HL-60 (cell line): Measurements from ENCODE around the gene KCNQ1.

Experiments
- DNase-seq, 2 experiments: peaks; one replicate each; pipeline ENCODE4 v3.0.0-alpha.2; 2010 to 2020; ENCODE audit warnings: low read depth in 1 of 2, low spot score in 1 of 2
- H3K27ac ChIP-seq: fragments of 250-450 bp; sonication (Bioruptor Pico); replicated peaks from 2 replicates; pipeline ENCODE4 v1.5.1; 2020; ENCODE audit warnings: mild to moderate bottlenecking, moderate library complexity
- H3K27me3 ChIP-seq: fragments of 250-450 bp; sonication (Bioruptor Pico); 2 replicates; pipeline ENCODE4 v1.5.1; 2021; ENCODE audit warnings: mild to moderate bottlenecking, moderate library complexity; ENCODE audit not compliant: insufficient read depth, poor library complexity, severe bottlenecking
- H3K4me3 ChIP-seq: replicated peaks from 2 replicates; pipeline ENCODE4 v1.5.1; 2011; ENCODE audit warnings: mild to moderate bottlenecking, control low read depth, low read length; ENCODE audit not compliant: insufficient read depth
- GABPA ChIP-seq: IDR thresholded peaks from 2 replicates; pipeline ENCODE4 v1.6.1; 2012; ENCODE audit warnings: low read depth
- POLR2AphosphoS5 ChIP-seq: IDR thresholded peaks from 2 replicates; pipeline ENCODE4 v1.6.1; 2012; ENCODE audit warnings: low read depth
- SPI1 ChIP-seq: IDR thresholded peaks from 2 replicates; pipeline ENCODE4 v1.6.1; 2012; ENCODE audit warnings: low read depth, mild to moderate bottlenecking, borderline replicate concordance
- TF ChIP-seq, protein P1 (sequence below): IDR thresholded peaks from one replicate; pipeline ENCODE4 v1.5.1; 2011; ENCODE audit warnings: low read length, control low read depth, inconsistent platforms; ENCODE audit not compliant: insufficient read depth
- TF ChIP-seq, protein P2 (sequence below): IDR thresholded peaks from 2 replicates; pipeline ENCODE4 v1.6.1; 2012; ENCODE audit warnings: low read depth; ENCODE audit not compliant: insufficient replicate concordance

Gene KCNQ1

DNA sequence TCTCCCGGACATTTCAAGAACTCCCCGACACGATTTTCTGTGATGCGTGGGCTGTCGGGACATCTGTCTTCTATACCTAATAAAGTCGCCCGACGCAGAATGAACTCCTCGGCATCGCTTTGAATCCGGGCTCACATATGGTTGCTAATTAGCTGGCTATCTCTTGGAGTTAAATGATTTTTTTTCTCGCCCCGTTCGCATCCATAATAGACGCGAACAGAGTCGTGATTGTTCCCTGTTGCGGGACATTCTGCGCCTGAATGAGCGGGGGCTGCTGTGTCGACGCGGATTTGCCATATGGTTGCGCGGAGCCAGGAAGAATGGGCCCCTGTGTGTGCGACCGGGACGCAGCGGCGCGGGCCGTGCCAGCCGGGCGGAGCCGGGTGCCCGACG, 424.3 kb downstream of the KCNQ1 start:
- TF ChIP-seq GABPA (no peak), POLR2AphosphoS5 (no peak)
- TF ChIP-seq, protein P1, sequence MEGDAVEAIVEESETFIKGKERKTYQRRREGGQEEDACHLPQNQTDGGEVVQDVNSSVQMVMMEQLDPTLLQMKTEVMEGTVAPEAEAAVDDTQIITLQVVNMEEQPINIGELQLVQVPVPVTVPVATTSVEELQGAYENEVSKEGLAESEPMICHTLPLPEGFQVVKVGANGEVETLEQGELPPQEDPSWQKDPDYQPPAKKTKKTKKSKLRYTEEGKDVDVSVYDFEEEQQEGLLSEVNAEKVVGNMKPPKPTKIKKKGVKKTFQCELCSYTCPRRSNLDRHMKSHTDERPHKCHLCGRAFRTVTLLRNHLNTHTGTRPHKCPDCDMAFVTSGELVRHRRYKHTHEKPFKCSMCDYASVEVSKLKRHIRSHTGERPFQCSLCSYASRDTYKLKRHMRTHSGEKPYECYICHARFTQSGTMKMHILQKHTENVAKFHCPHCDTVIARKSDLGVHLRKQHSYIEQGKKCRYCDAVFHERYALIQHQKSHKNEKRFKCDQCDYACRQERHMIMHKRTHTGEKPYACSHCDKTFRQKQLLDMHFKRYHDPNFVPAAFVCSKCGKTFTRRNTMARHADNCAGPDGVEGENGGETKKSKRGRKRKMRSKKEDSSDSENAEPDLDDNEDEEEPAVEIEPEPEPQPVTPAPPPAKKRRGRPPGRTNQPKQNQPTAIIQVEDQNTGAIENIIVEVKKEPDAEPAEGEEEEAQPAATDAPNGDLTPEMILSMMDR: no peak
- no peak overlapping the region for H3K4me3 ChIP-seq
- no peak overlapping the region for H3K27ac ChIP-seq
- H3K27me3 ChIP-seq: peaks cover 20% of the 10 kb centered on the region
- DNase-seq: no peak

DNA sequence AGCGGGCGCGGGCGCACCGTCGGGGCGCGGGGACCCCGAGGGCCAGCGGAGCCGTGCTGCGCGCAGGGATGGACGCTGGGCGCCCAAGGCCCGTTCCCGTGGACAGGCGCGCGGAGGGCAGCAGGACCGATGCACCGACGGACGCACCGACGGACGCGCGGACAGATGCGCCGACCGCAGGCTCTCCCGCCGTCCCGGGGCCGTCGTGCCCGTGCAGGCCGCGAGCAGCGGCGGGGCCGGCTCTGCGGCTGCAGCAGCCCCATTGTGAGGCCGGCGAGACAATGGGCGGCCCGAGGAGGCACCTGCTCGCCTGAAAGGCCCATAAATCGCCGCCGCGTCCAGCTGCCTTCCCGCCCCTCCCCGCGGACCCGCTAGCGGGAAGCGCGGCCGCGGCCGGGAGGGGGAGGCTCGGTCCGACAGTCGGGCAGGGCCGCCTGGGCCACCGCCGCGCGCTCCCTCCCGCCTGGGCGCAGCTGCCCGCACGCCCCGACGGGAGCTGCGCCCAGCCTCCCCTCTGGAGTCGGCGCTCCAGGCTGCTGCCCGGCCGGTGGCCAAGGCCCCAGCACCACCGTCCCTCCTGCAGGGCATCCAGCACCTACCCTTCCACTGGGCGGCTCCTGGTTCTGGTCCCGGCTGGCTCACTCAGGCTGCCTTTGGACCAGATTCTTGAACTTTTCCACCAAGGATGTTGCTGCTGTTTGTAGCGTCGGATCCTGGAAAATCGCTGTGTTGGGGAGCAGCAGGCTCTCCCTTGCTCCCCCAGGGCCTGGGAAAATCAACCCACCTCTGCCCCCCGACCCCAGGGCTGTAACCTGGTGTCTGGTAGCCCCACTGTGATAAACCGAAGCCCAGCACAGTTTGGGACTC, 425.0 kb downstream of the KCNQ1 start:
- Histone ChIP-seq H3K27ac (no peak overlapping the region), H3K27me3 (peaks cover 20% of the 10 kb centered on the region), H3K4me3 (no peak overlapping the region)
- TF ChIP-seq, protein P2, sequence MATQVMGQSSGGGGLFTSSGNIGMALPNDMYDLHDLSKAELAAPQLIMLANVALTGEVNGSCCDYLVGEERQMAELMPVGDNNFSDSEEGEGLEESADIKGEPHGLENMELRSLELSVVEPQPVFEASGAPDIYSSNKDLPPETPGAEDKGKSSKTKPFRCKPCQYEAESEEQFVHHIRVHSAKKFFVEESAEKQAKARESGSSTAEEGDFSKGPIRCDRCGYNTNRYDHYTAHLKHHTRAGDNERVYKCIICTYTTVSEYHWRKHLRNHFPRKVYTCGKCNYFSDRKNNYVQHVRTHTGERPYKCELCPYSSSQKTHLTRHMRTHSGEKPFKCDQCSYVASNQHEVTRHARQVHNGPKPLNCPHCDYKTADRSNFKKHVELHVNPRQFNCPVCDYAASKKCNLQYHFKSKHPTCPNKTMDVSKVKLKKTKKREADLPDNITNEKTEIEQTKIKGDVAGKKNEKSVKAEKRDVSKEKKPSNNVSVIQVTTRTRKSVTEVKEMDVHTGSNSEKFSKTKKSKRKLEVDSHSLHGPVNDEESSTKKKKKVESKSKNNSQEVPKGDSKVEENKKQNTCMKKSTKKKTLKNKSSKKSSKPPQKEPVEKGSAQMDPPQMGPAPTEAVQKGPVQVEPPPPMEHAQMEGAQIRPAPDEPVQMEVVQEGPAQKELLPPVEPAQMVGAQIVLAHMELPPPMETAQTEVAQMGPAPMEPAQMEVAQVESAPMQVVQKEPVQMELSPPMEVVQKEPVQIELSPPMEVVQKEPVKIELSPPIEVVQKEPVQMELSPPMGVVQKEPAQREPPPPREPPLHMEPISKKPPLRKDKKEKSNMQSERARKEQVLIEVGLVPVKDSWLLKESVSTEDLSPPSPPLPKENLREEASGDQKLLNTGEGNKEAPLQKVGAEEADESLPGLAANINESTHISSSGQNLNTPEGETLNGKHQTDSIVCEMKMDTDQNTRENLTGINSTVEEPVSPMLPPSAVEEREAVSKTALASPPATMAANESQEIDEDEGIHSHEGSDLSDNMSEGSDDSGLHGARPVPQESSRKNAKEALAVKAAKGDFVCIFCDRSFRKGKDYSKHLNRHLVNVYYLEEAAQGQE: no peak
- TF ChIP-seq GABPA (no peak), SPI1 (no peak), POLR2AphosphoS5 (no peak)
- TF ChIP-seq, protein P1: no peak
- no peak for DNase-seq

DNA sequence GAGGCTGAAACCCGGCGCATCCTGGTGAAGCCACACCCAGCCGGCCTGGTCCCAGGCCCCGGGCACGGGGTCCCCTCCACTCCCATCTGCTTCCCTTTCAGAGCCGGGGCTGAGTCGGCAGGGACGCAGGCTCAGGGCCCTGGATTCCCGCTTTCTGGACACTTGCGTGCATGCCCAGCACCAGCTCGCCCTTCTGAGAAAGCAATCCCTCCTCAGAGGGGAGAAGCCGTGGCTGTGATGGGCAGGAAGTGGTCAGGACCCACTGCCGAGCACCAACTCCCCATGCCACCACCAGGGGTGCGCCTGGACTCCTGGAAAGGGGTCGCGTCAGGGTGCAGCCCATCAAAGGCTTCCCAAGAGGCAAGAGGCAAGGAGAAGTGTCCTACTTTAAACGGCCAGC, 425.7 kb downstream of the KCNQ1 start:
- DNase-seq: no peak
- TF ChIP-seq, protein P2: no peak
- no peak overlapping the region for H3K27ac ChIP-seq
- H3K27me3 ChIP-seq: peaks cover 20% of the 10 kb centered on the region
- H3K4me3 ChIP-seq: no peak overlapping the region

DNA sequence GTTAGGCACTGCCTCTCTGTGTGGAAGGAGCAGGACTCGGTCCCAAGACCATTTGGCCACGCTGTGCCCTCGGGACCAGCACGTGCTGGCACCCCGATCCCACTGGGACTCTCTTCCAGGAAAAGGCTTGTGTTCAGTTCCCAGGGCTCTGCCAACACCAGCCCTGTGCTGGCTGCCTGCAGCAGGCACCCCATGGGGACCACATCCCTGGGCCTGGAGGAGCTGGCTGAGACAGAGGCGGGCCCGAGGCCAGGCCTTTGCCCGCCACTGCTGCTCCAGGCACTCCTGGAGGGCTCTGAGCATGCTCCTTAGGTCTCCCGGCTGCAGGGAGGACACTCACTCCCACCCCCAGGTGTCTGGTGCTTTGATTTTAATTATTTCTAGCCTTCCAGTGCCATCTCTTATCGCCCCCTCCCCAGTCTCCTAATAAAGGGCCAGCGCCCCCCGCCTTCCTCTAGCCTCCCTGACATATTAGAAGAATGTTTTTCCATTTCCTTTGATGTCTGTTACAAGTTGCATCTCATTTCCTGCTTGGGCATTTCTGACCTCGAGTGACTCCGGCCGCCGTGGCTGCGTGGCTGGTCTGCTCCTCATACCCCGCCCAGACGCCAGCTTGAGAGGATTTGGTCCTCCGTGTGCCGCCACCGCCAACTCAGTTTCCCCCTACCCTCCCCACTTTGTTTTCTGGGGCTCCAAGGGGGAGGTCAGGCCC, 426.3 kb downstream of the KCNQ1 start:
- no peak overlapping the region for H3K27ac ChIP-seq
- no peak overlapping the region for H3K4me3 ChIP-seq
- peaks cover 20% of the 10 kb centered on the region for H3K27me3 ChIP-seq
- no peak for DNase-seq
- TF ChIP-seq SPI1: no peak
- TF ChIP-seq, protein P1: no peak
- TF ChIP-seq, protein P2: no peak
- no peak for TF ChIP-seq GABPA
- TF ChIP-seq POLR2AphosphoS5: no peak
